ENCODE data around the gene TSHR.

DNA sequence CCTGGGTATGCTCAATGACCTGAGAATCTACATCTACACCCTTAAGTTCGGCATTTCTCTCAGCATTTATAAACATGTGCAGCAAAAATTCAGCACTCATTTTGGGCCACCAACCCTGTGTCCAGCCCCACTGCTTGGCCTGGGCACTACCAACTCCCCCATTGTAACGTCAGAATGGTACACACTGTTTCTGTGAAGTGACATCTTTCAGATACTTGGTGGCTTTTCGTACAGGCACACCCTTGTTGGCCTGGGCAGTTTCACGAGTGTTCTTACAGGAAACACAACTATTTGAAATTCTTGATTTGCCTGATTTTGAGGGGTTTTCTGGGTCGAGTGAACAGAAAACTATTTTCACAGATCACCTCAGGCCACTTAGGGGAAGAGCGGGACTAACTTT, 46.0 kb downstream of the TSHR start:
- TF ChIP-seq, protein P1, sequence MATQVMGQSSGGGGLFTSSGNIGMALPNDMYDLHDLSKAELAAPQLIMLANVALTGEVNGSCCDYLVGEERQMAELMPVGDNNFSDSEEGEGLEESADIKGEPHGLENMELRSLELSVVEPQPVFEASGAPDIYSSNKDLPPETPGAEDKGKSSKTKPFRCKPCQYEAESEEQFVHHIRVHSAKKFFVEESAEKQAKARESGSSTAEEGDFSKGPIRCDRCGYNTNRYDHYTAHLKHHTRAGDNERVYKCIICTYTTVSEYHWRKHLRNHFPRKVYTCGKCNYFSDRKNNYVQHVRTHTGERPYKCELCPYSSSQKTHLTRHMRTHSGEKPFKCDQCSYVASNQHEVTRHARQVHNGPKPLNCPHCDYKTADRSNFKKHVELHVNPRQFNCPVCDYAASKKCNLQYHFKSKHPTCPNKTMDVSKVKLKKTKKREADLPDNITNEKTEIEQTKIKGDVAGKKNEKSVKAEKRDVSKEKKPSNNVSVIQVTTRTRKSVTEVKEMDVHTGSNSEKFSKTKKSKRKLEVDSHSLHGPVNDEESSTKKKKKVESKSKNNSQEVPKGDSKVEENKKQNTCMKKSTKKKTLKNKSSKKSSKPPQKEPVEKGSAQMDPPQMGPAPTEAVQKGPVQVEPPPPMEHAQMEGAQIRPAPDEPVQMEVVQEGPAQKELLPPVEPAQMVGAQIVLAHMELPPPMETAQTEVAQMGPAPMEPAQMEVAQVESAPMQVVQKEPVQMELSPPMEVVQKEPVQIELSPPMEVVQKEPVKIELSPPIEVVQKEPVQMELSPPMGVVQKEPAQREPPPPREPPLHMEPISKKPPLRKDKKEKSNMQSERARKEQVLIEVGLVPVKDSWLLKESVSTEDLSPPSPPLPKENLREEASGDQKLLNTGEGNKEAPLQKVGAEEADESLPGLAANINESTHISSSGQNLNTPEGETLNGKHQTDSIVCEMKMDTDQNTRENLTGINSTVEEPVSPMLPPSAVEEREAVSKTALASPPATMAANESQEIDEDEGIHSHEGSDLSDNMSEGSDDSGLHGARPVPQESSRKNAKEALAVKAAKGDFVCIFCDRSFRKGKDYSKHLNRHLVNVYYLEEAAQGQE (IDR thresholded peaks at IDR 0.05; ENCODE audit: insufficient replicate concordance, low read depth), result no peak
- TF ChIP-seq, protein P2, sequence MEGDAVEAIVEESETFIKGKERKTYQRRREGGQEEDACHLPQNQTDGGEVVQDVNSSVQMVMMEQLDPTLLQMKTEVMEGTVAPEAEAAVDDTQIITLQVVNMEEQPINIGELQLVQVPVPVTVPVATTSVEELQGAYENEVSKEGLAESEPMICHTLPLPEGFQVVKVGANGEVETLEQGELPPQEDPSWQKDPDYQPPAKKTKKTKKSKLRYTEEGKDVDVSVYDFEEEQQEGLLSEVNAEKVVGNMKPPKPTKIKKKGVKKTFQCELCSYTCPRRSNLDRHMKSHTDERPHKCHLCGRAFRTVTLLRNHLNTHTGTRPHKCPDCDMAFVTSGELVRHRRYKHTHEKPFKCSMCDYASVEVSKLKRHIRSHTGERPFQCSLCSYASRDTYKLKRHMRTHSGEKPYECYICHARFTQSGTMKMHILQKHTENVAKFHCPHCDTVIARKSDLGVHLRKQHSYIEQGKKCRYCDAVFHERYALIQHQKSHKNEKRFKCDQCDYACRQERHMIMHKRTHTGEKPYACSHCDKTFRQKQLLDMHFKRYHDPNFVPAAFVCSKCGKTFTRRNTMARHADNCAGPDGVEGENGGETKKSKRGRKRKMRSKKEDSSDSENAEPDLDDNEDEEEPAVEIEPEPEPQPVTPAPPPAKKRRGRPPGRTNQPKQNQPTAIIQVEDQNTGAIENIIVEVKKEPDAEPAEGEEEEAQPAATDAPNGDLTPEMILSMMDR (IDR thresholded peaks at IDR 0.05; ENCODE audit: insufficient read depth, low read length), result no peak
- no peak for TF ChIP-seq POLR2AphosphoS5 (IDR thresholded peaks at IDR 0.05; ENCODE audit: low read depth)

Data from HL-60 (cell line).